ENCODE data around the gene TYSND1.

DNA sequence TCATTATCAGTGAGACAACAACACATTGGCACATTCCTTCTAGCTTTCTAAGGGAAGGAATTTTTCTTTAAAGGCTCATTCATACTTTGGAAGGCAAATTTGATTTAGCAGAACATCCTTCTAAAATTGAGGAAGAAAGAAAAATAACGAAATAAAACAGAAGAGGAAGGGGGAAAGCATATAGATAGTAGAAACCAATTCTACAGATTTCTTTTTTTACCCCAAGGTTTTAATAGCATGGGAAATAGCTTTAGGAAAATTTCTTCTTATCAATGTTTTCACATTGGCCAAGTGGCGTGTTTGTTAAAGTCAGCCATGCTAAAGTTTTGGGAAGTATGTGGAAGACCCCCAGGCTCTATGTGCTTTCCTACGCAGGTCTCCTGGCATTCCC is 58.2 kb downstream of the TYSND1 start:
- TF ChIP-seq POLR2A (IDR thresholded peaks at IDR 0.05): no peak
- TF ChIP-seq, protein P1, sequence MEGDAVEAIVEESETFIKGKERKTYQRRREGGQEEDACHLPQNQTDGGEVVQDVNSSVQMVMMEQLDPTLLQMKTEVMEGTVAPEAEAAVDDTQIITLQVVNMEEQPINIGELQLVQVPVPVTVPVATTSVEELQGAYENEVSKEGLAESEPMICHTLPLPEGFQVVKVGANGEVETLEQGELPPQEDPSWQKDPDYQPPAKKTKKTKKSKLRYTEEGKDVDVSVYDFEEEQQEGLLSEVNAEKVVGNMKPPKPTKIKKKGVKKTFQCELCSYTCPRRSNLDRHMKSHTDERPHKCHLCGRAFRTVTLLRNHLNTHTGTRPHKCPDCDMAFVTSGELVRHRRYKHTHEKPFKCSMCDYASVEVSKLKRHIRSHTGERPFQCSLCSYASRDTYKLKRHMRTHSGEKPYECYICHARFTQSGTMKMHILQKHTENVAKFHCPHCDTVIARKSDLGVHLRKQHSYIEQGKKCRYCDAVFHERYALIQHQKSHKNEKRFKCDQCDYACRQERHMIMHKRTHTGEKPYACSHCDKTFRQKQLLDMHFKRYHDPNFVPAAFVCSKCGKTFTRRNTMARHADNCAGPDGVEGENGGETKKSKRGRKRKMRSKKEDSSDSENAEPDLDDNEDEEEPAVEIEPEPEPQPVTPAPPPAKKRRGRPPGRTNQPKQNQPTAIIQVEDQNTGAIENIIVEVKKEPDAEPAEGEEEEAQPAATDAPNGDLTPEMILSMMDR (IDR thresholded peaks at IDR 0.05): no peak

Measured in body of pancreas (tissue), 4 donors.